T-helper 2 cell treated with Interferon-gamma antibody and Interleukin-4, amounts not matched to agents 5 μg/mL and 100 μg/mL, for 36 hours (primary cell): ENCODE data around the gene S100A9.
"Not testable (repeated sequence)": the region's sequence is repeated elsewhere in the genome, so short reads cannot be mapped to it uniquely, and the experiment has no call there.

Experiments
- DNase-seq: peaks from one replicate; pipeline ENCODE4 v3.0.0; 2021; ENCODE audit warnings: low spot score
- H3K27ac Mint-ChIP-seq: one replicate; pipeline ENCODE4 v1.8.0; 2021; ENCODE audit warnings: mild to moderate bottlenecking, mixed read lengths
- H3K27me3 Mint-ChIP-seq: one replicate; pipeline ENCODE4 v1.8.0; 2021; ENCODE audit warnings: low read depth, mixed read lengths
- H3K36me3 Mint-ChIP-seq: one replicate; pipeline ENCODE4 v1.8.0; 2021; ENCODE audit warnings: low read depth, mixed read lengths
- H3K4me1 Mint-ChIP-seq: one replicate; pipeline ENCODE4 v1.8.0; 2021; ENCODE audit warnings: low read depth, mixed read lengths
- H3K4me3 Mint-ChIP-seq: one replicate; pipeline ENCODE4 v1.8.0; 2022; ENCODE audit warnings: mild to moderate bottlenecking, moderate library complexity, mixed read lengths
- H3K9me3 Mint-ChIP-seq: one replicate; pipeline ENCODE4 v1.8.0; 2021; ENCODE audit warnings: mixed read lengths

The S100A9 gene

DNA sequence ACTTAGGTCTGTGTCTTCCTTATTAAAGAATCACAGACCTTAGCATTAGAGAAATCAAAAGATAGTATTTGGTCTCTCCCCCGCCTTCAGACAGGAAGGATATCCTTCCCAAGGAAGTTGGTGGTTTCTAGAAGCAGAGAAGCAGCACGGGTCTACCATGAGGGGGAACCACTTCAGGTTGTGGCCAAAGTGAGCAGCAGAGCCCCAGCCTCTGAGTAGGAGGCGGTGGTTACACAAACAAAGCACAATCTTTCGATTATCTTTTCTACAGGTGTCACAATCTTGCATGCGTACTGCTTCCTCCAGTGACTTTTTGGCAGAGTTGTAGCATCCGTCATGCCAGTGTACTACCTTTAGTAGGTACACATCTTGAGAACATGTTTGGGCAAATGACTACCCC, 17.9 kb upstream of the S100A9 start:
- no peaks in the 10 kb centered on the region for H3K36me3 Mint-ChIP-seq
- no peak overlapping the region for H3K27ac Mint-ChIP-seq
- peaks cover 12% of the 10 kb centered on the region for H3K27me3 Mint-ChIP-seq
- no peaks in the 10 kb centered on the region for H3K9me3 Mint-ChIP-seq
- no peak for DNase-seq
- H3K4me1 Mint-ChIP-seq = peaks cover 13% of the 10 kb centered on the region
- H3K4me3 Mint-ChIP-seq = no peak overlapping the region

GRCh38 chr1:153340356-153340755, 17.3 kb upstream of the S100A9 start:
- no peaks in the 10 kb centered on the region for H3K36me3 Mint-ChIP-seq
- no peaks in the 10 kb centered on the region for H3K9me3 Mint-ChIP-seq
- H3K27ac Mint-ChIP-seq = no peak overlapping the region
- peaks cover 13% of the 10 kb centered on the region for H3K4me1 Mint-ChIP-seq
- no peak for DNase-seq
- peaks cover 12% of the 10 kb centered on the region for H3K27me3 Mint-ChIP-seq
- H3K4me3 Mint-ChIP-seq = no peak overlapping the region

GRCh38 chr1:153341431-153341934, 16.2 kb upstream of the S100A9 start:
- Mint-ChIP-seq H3K36me3 (no peaks in the 10 kb centered on the region), H3K9me3 (no peaks in the 10 kb centered on the region), H3K4me1 (peaks cover 19% of the 10 kb centered on the region), H3K4me3 (no peak overlapping the region), H3K27ac (no peak overlapping the region), H3K27me3 (peaks cover 17% of the 10 kb centered on the region)
- DNase-seq = no peak

DNA sequence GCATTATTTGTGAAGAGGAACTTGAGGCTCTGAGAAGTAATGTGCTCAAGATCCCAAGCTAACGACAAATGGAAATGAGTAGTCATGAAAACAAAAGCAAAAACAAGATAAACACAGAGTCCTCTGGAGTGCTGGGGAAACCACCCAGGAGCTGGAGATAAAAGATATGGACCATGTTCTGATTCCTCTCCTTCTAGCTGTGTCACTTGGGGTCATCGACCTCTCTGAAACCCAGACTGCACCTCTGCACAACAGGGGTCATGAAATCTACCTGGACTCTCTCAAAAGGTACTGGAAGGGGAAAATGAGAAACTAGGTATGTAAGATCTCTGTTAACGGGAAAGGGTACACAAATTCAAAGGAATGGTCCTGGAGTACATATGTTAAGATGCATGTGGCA, 15.5 kb upstream of the S100A9 start:
- peaks cover 17% of the 10 kb centered on the region for H3K27me3 Mint-ChIP-seq
- peaks cover 19% of the 10 kb centered on the region for H3K4me1 Mint-ChIP-seq
- no peak for DNase-seq
- H3K36me3 Mint-ChIP-seq = no peaks in the 10 kb centered on the region
- H3K4me3 Mint-ChIP-seq = no peak overlapping the region
- no peaks in the 10 kb centered on the region for H3K9me3 Mint-ChIP-seq
- no peak overlapping the region for H3K27ac Mint-ChIP-seq

DNA sequence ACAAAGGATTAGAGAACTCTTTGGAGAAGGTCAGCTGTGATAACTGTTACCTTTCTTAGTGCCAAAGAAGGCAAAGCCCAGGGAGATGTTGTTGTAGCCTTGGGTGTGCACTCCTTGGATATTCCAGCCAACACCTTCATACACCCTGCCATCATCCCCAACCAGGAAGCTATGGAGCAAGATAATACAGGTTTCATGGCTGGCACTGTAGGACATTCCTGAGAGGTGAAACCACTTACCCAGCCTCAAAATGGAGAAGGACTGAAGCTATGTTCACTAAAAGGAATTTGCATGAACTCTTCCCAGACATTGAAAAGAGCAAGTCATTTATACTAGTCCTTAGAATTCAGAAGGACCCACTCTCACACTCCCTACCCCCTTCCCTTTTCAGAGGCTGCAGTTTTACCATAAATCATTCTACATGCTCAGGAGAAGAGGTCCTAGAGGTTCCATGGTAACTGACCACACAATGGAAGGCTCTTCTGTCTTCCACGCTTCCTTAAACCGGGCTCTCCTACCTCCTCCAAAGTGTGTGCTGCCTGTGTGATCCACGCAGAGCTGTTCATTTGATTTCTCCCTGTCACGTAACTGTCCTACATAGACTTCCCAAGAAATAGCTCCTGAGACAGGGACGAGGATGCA, 14.5 kb upstream of the S100A9 start:
- no peaks in the 10 kb centered on the region for H3K36me3 Mint-ChIP-seq
- H3K27ac Mint-ChIP-seq = no peak overlapping the region
- peaks cover 19% of the 10 kb centered on the region for H3K4me1 Mint-ChIP-seq
- H3K9me3 Mint-ChIP-seq = no peaks in the 10 kb centered on the region
- peaks cover 17% of the 10 kb centered on the region for H3K27me3 Mint-ChIP-seq
- DNase-seq = peak; percentile 2
- no peak overlapping the region for H3K4me3 Mint-ChIP-seq

DNA sequence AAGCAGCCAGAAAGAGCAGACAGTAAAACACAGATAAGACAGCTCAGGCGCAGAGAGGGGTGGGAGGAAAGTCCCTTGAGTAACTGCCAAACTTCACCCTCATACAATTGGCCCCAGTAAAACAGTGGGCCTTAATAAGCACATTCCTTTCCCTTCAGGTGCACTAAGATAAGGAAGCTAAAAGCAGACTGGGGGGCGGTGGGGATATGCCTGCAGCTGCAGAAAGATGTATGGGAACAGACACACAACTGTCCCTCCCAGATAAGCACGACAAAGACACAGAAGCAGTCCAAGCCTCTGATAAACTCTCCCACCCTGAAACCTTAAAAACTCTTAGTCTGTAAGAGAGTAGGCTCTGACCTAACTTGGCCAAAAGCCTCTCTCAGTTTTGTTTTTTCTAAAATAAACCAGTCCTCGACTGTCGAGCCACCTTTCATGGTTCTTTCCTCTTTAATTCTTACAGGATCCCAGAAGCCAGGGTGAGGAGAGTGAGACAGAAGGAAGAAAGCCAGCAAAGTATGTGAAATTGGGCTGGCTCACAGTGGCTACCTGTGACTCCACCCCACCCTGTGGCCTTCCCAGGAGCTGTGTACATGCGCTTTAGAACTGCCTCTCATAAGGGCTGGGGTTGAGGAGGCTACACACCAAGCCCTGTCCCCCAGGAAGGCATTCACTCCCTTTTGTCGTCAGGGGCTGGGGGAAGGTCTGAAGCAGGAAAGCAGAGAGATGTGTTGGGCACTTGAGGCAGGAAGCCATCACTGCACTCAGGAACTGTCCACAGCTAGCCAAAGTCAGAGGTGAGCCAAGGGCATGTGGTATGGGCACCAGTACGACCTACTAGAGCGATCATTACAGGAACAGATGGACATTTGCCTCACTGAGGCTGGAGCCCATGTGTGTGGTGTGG, 13.6 kb upstream of the S100A9 start:
- peaks cover 19% of the 10 kb centered on the region for H3K4me1 Mint-ChIP-seq
- H3K27ac Mint-ChIP-seq = no peak overlapping the region
- H3K36me3 Mint-ChIP-seq = no peaks in the 10 kb centered on the region
- H3K4me3 Mint-ChIP-seq = no peak overlapping the region
- no peaks in the 10 kb centered on the region for H3K9me3 Mint-ChIP-seq
- peak; percentile 3 for DNase-seq
- peaks cover 10% of the 10 kb centered on the region for H3K27me3 Mint-ChIP-seq

GRCh38 chr1:153344718-153345025, 13.0 kb upstream of the S100A9 start:
- peaks cover 19% of the 10 kb centered on the region for H3K4me1 Mint-ChIP-seq
- H3K27me3 Mint-ChIP-seq = peaks cover 10% of the 10 kb centered on the region

GRCh38 chr1:153345187-153346076, 12.2 kb upstream of the S100A9 start:
- H3K4me3 Mint-ChIP-seq = no peak overlapping the region
- no peaks in the 10 kb centered on the region for H3K9me3 Mint-ChIP-seq
- peaks cover 13% of the 10 kb centered on the region for H3K4me1 Mint-ChIP-seq
- H3K27me3 Mint-ChIP-seq = peaks cover 12% of the 10 kb centered on the region
- no peaks in the 10 kb centered on the region for H3K36me3 Mint-ChIP-seq
- peak; percentile 3 for DNase-seq
- no peak overlapping the region for H3K27ac Mint-ChIP-seq

More at GRCh38 chr1:153344718-153345025, 13.0 kb upstream of the S100A9 start:
- DNase-seq = no peak
- Mint-ChIP-seq H3K9me3 (no peaks in the 10 kb centered on the region), H3K36me3 (no peaks in the 10 kb centered on the region), H3K27ac (no peak overlapping the region), H3K4me3 (no peak overlapping the region)

DNA sequence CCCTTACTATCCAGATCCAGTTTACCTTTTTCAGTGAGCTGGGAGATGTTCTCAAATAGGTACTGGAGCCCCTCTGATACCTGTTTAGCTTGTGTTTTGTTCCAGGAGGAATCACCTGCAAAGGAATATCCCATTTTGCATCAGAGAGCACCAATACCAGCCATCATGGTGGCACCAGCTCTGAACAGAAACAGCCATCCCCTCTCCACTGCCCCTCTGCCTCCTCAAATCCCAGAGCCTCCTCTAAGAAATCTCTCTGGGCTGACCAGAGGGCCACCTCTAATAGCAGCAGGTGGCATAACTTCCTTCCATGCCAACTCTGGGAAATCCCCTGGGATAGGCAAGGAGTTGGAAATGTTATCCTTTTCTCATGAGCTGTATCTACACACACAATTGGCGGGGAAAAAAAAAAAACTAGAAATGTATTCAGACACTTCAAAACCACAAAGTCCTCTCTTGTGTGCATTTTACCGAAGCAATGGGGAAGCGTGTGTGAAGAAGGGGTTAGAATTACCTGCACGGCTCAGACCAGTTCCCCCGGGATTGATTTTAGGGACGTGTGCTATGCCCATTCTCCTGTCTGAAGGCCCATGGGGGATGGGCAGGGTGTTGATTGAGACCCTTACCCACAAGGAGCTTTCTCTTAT, 11.5 kb upstream of the S100A9 start:
- Mint-ChIP-seq H3K27me3 (peaks cover 9% of the 10 kb centered on the region), H3K4me1 (peaks cover 13% of the 10 kb centered on the region), H3K36me3 (no peaks in the 10 kb centered on the region), H3K4me3 (no peak overlapping the region), H3K27ac (no peak overlapping the region), H3K9me3 (no peaks in the 10 kb centered on the region)
- no peak for DNase-seq

DNA sequence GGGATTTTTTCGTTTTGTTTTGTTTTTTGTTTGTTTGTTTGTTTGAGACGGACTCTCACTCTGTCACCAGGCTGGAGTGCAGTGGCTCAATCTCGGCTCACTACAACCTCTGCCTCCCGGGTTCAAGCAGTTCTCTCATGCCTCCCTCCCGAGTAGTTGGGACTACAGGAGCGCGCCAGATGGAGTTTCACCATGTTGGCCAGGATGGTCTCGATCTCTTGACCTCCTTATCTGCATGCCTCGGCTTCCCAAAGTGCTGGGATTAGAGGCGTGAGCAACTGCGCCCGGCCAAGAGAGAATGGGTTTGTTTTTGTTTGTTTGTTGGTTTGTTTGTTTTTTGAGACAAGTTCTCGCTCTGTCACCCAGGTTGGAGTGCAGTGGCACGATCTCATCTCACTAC, 10.6 kb upstream of the S100A9 start:
- not testable (repeated sequence) for H3K27me3 Mint-ChIP-seq, H3K4me3 Mint-ChIP-seq, H3K27ac Mint-ChIP-seq, DNase-seq, H3K9me3 Mint-ChIP-seq, H3K36me3 Mint-ChIP-seq
- H3K4me1 Mint-ChIP-seq = peaks cover 13% of the 10 kb centered on the region

DNA sequence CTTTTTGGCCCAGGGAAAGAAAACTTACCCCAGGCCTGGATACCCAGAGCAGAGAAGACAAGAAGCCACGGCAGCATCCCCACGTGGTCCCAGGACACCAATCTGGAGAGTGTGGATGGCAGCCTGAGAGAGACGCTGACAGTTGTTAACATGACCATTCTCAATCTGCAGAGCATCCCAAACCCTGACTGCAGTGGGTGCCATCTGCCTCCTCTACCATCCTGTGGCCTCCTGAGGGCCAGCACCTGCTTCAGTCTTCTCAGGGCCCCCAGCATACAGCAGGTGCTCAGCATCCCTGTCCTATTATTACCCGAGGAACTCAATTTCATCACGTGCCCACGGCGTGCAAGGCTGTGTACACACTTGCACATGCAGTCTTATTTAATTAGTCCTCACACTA, 9.8 kb upstream of the S100A9 start:
- no peaks in the 10 kb centered on the region for H3K36me3 Mint-ChIP-seq
- no peak for DNase-seq
- H3K9me3 Mint-ChIP-seq = no peaks in the 10 kb centered on the region
- no peak overlapping the region for H3K27ac Mint-ChIP-seq
- peaks cover 13% of the 10 kb centered on the region for H3K4me1 Mint-ChIP-seq
- peaks cover 10% of the 10 kb centered on the region for H3K27me3 Mint-ChIP-seq
- no peak overlapping the region for H3K4me3 Mint-ChIP-seq

GRCh38 chr1:153348511-153349362, 8.9 kb upstream of the S100A9 start, which contains the start of gene PGLYRP4:
PGLYRP4 (minus strand) TSS chr1:153348841; CDS start chr1:153347932, 909 bp downstream.
- H3K4me3 Mint-ChIP-seq = no peak within 1 kb of the TSS
- H3K4me1 Mint-ChIP-seq = peaks cover 11% of the 10 kb centered on the region
- no peak for DNase-seq
- H3K36me3 Mint-ChIP-seq = no peaks in the 10 kb centered on the region
- H3K9me3 Mint-ChIP-seq = no peaks in the 10 kb centered on the region
- peaks cover 11% of the 10 kb centered on the region for H3K27me3 Mint-ChIP-seq
- no peak within 1 kb of the TSS for H3K27ac Mint-ChIP-seq
